A172 (cell line): Measurements from ENCODE around the gene CCDC12. TPM values are rescaled to one million over a fixed set of nuclear protein-coding genes. Genes with fewer than 3 reads are reported as not detected.

Experiments used
- DNase-seq: peaks from one replicate; pipeline ENCODE4 v3.0.0-alpha.2; 2015; ENCODE audit warnings: low spot score
- total RNA-seq: library from RNA; depleted of rRNA; stranded (reverse); fragments of >200 nt; shearing (Covaris generic); gene quantifications from 2 replicates; pipeline ENCODE4 v1.2.3, GENCODE V29; 2014

Gene CCDC12
- total RNA-seq, 1 experiment from 2014 or later, result 21.1 TPM

DNA sequence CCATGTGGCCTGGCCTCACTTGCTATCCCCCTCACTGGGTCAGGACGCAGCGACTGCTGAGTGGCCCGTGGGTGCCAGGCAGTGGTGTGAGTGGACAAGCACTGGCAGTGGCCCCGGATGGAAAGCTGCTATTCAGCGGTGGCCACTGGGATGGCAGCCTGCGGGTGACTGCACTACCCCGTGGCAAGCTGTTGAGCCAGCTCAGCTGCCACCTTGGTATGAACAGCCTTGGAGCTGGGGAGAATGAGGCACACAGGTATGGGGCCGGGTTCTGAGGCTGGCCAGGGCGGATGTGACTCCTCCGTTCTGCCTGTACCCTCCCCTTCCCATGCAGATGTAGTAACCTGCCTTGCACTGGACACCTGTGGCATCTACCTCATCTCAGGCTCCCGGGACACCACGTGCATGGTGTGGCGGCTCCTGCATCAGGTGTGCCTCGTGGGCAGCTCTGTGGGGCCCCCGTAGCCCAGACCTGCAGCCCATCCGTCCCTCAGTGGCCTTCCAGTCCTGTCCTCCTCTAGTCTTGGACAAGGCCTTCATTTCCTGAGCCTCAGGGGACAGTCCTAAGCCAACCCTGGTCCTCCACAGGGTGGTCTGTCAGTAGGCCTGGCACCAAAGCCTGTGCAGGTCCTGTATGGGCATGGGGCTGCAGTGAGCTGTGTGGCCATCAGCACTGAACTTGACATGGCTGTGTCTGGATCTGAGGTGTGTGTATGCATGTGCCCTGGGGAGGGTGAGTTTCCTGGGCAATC lies 31.1 kb upstream of the CCDC12 start:
- DNase-seq, result no peak

DNA sequence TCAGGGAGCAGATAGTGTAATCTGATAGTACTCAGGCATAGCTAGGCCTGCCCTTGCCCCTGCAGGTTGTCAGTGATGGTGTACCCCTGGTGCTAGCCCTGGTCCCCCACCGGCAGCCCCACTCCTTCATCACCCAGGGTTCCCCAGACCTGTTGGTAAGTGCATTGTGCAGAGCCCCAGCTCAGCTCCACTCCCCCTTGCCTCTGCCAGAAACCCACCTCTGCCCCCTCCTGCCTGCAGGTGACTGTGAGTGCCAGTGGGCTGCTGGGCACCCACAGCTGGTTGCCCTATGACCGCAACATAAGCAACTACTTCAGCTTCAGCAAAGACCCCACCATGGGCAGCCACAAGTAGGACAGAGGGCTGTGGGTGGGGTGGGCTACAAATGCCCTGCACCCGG lies 30.5 kb upstream of the CCDC12 start:
- no peak for DNase-seq

DNA sequence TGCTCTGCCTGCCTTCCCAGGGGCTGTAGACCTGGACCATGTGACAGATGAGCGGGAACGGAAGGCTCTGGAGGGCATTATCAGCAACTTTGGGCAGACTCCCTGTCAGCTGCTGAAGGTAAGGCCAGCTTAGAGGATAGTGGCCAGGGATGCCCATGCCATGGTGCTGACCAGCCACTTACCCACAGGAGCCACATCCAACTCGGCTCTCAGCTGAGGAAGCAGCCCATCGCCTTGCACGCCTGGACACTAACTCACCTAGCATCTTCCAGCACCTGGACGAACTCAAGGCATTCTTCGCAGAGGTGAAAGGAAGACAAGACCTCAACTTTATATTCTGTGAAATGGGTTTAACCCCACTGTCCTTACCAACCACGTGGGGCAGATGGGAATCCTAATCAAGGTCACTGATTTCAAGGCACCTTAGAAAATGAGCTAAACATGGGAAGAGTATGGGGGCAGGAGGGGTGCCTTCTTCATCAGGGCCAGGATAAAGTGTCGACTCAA lies 29.7 kb upstream of the CCDC12 start:
- no peak for DNase-seq

DNA sequence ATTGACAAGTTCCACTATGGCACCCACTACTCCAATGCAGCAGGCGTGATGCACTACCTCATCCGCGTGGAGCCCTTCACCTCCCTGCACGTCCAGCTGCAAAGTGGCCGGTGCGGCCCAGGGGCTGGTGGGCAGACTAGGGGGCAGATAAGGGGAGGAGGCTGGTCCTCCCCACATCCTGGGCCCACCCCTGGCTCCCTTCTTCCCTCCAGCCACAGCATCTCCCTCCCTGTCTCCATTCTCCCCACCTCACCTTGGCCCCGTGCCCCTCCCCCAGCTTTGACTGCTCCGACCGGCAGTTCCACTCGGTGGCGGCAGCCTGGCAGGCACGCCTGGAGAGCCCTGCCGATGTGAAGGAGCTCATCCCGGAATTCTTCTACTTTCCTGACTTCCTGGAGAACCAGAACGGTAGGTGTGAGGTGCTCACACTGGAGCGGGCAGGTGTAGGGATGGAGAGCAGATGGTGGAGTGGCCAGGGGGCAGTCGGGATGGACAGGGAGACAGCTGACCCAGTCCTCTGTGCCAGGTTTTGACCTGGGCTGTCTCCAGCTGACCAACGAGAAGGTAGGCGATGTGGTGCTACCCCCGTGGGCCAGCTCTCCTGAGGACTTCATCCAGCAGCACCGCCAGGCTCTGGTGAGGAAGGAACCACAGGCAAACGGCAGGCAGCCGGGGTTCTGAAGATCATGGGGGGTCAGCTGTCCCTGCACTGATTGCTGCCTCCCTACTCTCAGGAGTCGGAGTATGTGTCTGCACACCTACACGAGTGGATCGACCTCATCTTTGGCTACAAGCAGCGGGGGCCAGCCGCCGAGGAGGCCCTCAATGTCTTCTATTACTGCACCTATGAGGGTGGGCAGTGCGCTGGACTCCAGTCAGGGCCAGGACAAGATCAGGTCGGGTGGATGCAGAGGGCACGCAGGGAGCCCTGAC lies 28.9 kb upstream of the CCDC12 start:
- no peak for DNase-seq

DNA sequence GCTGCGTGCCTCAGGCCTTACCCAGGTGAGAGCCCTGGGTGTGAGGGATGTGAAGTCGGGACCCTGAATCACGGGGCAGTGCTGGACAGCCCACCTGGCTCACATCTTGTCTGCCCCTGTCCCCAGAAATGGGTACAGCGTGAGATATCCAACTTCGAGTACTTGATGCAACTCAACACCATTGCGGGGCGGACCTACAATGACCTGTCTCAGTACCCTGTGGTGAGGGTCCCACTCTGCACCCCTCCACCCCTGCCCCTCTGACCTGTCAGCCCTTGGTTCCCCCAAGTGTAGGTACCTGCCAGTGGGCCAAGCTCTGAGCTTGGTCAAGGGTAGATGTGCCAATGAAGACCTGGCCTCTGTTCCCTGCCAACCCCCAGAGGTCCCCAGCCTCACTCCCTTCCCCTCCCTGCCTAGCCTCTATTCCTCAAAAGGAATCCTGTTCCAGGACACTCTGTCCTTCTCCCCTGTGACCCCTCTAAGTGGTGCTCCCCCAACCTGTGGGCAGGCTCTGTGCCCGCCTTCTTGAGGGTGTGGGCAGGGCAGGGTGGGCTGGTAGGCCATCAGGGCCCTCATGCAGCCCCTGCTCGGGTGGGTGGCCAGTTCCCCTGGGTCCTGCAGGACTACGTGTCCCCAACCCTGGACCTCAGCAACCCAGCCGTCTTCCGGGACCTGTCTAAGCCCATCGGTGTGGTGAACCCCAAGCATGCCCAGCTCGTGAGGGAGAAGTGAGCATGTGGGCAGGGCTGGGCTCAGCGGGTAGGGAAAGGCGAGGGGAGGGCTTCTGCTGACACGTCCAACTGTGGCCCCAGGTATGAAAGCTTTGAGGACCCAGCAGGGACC lies 28.0 kb upstream of the CCDC12 start:
- DNase-seq, result no peak

DNA sequence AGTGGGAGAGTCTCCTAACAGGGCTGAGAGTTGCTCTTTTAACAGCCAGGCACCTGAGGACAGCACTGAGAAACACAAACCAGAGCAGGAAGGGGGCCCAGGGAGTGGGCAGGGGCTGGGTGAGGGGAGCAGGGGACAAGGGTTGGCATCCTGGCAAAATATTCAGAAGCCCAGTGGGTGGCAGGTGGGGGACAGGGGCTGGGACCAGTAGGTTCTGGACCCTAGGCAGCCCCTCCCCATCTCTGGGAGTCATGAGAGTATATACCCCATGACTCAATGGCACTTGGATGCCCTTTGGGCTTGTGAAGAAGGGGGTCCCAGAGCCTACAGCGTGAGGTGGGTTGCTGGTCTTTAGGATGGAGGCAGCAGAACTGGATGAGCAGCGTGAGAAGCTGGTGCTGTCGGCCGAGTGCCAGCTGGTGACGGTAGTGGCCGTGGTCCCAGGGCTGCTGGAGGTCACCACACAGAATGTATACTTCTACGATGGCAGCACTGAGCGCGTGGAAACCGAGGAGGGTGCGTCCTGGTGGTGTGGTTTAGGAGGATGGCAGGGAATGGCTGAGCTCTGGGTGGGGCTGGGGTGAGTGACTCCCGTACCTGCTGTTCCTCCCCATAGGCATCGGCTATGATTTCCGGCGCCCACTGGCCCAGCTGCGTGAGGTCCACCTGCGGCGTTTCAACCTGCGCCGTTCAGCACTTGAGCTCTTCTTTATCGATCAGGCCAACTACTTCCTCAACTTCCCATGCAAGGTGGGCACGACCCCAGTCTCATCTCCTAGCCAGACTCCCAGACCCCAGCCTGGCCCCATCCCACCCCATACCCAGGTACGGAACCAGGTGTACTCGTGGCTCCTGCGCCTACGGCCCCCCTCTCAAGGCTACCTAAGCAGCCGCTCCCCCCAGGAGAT lies 27.2 kb upstream of the CCDC12 start:
- DNase-seq, result no peak

DNA sequence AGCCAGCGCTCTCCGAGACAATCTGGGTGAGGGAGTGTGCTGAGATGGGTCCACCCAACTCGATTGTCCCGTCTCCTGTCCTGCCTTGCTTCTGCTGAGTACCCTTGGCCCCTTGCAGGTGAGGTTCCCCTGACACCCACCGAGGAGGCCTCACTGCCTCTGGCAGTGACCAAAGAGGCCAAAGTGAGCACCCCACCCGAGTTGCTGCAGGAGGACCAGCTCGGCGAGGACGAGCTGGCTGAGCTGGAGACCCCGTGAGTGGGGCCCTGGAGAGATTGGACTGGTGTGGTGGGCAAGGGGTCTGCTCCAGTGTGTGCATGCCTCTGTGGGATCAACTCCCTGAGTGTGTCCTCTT lies 26.5 kb upstream of the CCDC12 start:
- no peak for DNase-seq

DNA sequence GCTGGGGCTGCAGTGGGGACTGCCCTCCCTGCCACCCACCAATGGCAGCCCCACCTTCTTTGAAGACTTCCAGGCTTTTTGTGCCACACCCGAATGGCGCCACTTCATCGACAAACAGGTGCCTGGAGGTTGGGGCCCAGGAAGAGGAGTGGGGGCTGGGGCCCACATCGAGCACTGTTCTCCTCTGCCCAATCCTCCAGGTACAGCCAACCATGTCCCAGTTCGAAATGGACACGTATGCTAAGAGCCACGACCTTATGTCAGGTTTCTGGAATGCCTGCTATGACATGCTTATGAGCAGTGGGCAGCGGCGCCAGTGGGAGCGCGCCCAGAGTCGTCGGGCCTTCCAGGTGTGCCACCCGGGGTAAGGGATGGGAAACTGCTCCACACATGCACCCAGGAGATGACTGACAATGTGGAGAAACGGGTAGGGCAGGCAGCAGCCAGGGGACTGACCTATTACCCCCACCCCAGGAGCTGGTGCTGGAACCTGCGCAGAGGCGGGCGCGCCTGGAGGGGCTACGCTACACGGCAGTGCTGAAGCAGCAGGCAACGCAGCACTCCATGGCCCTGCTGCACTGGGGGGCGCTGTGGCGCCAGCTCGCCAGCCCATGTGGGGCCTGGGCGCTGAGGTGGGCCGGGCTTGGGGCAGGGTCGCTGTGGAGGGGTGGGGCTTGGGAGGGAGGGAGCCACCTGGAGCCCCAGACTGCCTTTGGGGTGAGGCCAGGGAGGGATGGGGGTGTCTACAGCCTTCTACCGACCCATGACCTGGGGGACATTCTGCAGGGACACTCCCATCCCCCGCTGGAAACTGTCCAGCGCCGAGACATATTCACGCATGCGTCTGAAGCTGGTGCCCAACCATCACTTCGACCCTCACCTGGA lies 25.9 kb upstream of the CCDC12 start:
- no peak for DNase-seq

DNA sequence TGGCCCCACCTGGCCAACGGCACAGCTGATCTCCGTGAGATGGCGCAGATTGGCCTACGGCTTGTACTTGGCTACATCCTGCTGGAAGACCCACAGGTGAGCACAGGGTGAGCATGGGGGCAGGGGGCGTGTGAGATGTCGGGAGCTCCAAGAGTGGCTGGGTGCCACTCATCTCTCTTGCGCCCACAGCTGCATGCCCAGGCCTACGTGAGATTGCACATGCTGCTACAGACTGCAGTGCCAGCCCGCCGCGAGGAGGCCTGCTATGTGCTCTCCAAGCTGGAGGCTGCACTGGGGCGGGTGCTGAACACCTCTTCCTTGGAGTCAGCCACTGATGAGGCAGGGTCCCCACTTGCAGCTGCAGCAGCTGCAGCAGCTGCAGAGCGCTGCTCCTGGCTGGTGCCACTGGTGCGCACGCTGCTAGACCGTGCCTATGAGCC lies 25.2 kb upstream of the CCDC12 start:
- no peak for DNase-seq

DNA sequence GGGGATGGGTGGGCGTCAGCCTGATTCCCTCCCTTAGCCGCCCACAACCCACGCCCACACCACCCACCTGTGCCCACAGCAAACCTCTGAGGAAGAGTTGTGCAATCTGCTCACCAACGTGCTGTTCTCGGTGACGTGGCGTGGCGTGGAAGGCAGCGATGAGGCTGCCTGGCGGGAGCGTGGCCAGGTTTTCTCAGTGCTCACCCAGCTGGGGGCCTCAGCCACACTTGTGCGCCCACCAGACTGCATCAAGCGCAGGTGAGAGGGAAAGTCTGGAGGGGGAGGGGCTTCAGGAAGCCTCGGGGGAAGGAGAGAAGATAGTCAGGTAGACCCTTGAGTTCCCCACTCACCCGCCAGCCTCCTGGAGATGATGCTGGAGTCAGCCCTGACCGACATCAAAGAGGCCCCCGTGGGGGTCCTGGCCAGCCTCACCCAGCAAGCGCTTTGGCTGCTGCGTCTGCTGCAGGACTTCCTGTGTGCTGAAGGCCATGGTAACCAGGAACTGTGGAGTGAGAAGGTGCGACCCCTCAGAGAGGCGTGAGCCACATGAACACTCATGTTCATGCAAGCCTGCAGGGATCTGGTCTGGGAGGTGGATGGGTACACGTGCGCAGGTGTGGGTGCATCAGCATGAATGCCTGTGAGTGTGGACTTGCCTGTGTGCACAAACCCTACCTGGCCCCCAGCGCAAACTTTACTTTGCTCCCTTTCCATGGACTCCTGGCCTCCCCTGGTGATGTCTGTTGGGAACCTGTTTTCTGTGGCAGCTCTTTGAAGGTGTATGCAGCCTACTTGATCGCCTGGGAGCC lies 24.6 kb upstream of the CCDC12 start:
- no peak for DNase-seq

DNA sequence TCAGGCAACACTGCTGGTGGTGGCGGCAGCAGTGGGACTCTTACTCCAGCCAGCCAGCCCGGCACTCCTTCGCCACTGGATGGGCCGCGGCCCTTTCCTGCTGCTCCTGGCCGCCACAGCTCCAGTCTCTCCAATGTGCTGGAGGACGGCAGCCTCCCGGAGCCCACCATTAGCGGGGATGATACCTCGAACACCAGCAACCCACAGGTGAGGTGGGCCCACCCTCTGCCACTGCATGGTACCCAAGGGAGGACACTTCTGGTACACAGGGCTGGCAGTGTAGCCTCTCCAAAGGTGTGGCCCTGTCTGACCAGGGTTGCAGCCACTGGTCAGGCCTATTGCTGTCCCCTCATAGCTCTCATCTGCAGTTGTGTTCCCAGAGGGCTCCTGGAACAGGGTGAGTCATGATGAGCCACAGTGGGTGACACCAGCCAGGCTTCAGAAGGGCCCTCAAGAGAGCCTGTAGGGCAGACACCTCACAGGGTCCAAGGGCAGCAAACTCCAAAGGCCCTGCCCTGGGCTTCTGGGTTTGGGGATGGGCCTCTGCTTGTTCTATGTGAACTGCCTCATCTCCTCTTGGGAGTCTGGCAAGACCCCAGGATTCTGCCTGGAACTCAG lies 23.8 kb upstream of the CCDC12 start:
- peak; percentile 49 for DNase-seq

DNA sequence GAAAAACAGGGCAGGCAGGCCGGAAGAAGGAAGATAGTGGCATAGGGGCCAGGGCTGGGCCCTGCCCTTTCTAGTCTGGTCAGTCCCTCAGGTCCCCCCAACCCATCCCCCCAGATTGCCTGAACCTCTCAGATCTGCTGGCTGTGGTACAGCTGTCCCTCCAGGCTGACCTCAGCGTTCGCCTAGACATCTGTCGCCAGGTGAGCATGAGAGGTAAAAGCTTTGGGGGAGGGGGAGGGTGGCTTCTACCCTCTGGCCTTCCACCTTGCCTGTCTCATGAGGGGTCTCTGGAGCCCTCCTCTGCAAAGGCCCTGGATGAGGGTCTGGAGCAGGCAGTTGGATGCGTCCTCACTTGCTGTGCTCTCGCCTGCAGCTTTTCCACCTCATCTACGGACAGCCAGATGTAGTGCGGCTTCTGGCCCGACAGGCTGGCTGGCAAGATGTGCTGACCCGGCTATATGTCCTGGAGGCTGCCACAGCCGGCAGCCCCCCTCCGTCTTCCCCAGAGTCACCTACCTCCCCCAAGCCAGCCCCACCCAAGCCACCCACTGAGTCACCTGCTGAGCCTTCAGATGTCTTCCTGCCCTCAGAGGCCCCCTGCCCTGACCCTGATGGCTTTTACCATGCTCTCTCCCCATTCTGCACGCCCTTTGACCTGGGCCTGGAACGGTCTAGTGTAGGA lies 23.1 kb upstream of the CCDC12 start:
- no peak for DNase-seq

DNA sequence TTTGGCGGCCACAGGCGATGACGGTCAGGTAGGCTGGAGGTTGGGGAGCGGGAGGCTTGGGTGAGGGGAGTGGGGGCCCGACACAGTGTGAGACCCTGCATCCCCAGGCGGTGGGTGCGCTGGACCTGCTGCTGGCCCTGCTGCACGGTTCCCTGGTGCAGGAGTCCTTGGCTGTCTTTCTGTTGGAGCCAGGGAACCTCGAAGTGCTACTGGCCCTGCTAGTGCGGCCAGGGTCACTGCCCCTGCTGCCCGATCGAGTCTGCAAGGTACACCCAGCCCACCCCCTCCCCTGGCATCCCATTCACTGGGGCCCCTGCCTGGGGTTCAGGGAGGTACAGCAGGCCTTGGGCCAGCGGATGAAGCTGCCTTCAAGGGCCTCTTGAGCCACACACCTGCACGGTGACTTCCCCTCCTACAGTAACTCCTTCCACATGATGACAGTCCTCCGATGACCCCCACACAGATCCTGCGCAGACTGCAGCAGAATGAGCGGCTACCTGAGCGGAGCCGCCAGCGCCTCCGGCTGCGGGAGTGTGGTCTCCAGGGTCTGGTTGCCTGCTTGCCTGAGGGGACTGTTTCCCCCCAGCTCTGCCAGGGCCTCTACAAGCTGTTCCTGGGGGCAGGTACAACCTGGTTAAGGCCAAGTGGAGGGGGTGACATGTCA lies 22.4 kb upstream of the CCDC12 start:
- no peak for DNase-seq

DNA sequence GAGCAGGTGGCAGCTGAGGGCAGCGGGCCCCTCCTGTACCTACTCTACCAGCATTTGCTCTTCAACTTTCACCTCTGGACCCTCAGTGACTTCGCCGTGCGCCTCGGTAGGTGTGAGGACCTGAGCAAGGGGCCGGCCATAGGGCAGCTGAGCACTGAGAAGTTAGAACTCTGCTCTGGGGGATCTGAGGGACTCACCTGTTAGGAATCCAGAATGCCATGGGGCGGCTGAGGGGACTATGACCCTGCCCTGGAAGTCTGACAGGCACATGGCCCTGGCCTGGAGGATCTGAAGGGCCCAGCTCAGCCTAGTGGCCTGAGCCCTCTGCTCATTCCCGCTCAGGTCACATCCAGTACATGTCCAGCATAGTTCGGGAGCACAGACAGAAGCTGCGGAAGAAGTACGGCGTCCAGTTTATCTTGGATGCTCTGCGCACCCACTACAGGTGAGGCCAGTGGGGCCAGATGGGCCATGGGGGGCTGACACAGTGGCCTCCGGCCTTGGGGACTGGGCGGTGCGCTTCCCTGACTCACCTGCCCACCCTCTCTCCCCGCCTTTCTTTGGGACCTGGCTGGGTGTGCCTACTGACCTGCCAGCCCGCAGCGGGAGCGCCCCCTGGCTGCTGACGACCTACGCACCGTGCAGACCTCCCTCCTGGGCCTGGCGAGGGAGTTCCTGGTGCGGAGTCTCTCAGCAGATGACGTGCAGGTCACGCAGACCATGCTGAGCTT lies 21.7 kb upstream of the CCDC12 start:
- no peak for DNase-seq

DNA sequence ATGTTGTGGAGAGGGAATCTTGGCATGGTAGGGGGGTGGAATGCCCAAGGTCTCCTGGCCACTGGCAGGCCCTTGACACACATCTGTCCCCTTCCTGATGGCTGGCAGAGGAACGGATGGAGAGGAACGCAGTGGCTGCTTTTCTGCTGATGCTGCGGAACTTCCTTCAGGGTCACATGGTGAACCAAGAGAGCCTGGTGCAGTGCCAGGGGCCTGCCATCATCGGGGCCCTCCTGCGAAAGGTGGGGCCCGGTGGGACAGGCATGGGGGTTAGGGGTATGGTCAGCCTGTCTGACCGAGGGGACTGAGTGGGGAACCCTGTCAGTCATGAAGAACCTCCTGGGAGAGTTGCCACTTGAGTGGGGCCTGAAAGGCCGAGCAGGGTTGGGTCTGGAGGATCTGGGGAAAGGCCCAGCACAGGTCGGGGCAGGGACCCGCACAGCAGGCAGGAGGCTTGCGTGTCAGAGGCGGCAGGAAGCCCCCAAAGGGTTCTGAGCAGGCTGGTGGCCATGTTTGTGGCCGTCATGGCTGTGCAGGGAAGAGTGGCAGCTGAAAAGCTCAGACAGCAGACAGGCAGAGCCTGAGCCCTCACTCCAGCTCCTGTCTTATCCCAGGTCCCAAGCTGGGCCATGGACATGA lies 21.0 kb upstream of the CCDC12 start:
- DNase-seq, result no peak
